Upper lobe of left lung (tissue), 4 donors: ENCODE measurements around the gene CDIPT.

Experiments used
- CTCF ChIP-seq, 6 experiments: fragments of 450-650 bp in 4 of 6; fragments of 200-600 bp in 2 of 6; sonication (generic) in 2 of 6; IDR thresholded peaks; one replicate each; pipeline ENCODE4 v1.5.1; 2016 to 2019; ENCODE audit warnings: antibody characterized with exemption in 6 of 6
- EP300 ChIP-seq, 4 donors: sonication (generic); formaldehyde crosslinking; IDR thresholded peaks; one replicate each; pipeline ENCODE4 v1.5.1; 2017; ENCODE audit warnings: antibody characterized with exemption in 4 of 4, control low read depth in 2 of 4
- POLR2A ChIP-seq, 4 donors: fragments of 450-650 bp; IDR thresholded peaks; one replicate each; pipeline ENCODE4 v1.5.1; 2016 to 2017; ENCODE audit warnings: antibody characterized with exemption in 4 of 4, mild to moderate bottlenecking in 2 of 4
- POLR2AphosphoS5 ChIP-seq, 2 donors: sonication (generic); formaldehyde crosslinking; IDR thresholded peaks; one replicate each; pipeline ENCODE4 v1.5.1; 2017; ENCODE audit warnings: antibody characterized with exemption in 2 of 2

GRCh38 chr16:29893553-29893952 is 30.5 kb upstream of the CDIPT start:
- TF ChIP-seq CTCF (IDR thresholded peaks at IDR 0.05) (no peak), EP300 (IDR thresholded peaks at IDR 0.05) (no peak), POLR2A (IDR thresholded peaks at IDR 0.05) (no peak), POLR2AphosphoS5 (IDR thresholded peaks at IDR 0.05) (no peak)
